ENCODE measurements around the gene BUB1.
"Not testable (repeated sequence)": the region's sequence is repeated elsewhere in the genome, so short reads cannot be mapped to it uniquely, and the experiment has no call there.

Gene BUB1

GRCh38 chr2:110608788-110609502 lies 68.9 kb downstream of the BUB1 start:
- not testable (repeated sequence) for H3K4me3 ChIP-seq (replicated peaks; ENCODE audit: low read depth, low read length); DNase-seq (ENCODE audit: low read depth)

- not testable (repeated sequence) for H3K4me3 ChIP-seq (replicated peaks; ENCODE audit: low read depth, low read length); DNase-seq (ENCODE audit: low read depth)
These were observed 72.8 kb downstream of the BUB1 start for GRCh38 chr2:110605057-110605456.

- not testable (repeated sequence) for DNase-seq (ENCODE audit: low read depth); H3K4me3 ChIP-seq (replicated peaks; ENCODE audit: low read depth, low read length)
These were observed 73.8 kb downstream of the BUB1 start for GRCh38 chr2:110603917-110604591.

- not testable (repeated sequence) for DNase-seq (ENCODE audit: low read depth); H3K4me3 ChIP-seq (replicated peaks; ENCODE audit: low read depth, low read length)
These were observed 75.7 kb downstream of the BUB1 start for GRCh38 chr2:110602139-110602538.

- DNase-seq (ENCODE audit: low read depth); H3K4me3 ChIP-seq (replicated peaks; ENCODE audit: low read depth, low read length): not testable (repeated sequence)
These were observed 85.9 kb downstream of the BUB1 start for GRCh38 chr2:110591973-110592372.

- DNase-seq (ENCODE audit: low read depth); H3K4me3 ChIP-seq (replicated peaks; ENCODE audit: low read depth, low read length): not testable (repeated sequence)
These were observed 88.1 kb downstream of the BUB1 start for GRCh38 chr2:110589677-110590330.

GRCh38 chr2:110588520-110588919 lies 89.3 kb downstream of the BUB1 start:
- not testable (repeated sequence) for DNase-seq (ENCODE audit: low read depth); H3K4me3 ChIP-seq (replicated peaks; ENCODE audit: low read depth, low read length)

All from fibroblast of pulmonary artery (primary cell).